DMS79 (cell line): ENCODE results near the gene FBXO34.

ENCODE experiments used
- DNase-seq: peaks from one replicate; lab custom pipeline; 2025; lab: John Stamatoyannopoulos, UW

Gene FBXO34

GRCh38 chr14:55383541-55384140, 112.4 kb downstream of the FBXO34 start:
- DNase-seq, result no peak

- no peak for DNase-seq
Observed at GRCh38 chr14:55384536-55384935, 113.3 kb downstream of the FBXO34 start.

- no peak for DNase-seq
Observed at GRCh38 chr14:55386037-55386808, 115.0 kb downstream of the FBXO34 start.

- no peak for DNase-seq
Observed at GRCh38 chr14:55387121-55387520, 115.9 kb downstream of the FBXO34 start.

GRCh38 chr14:55388160-55388559, 116.9 kb downstream of the FBXO34 start:
- DNase-seq, result no peak

GRCh38 chr14:55389330-55389729, 118.1 kb downstream of the FBXO34 start:
- DNase-seq, result no peak

GRCh38 chr14:55398679-55399078, 127.5 kb downstream of the FBXO34 start:
- DNase-seq, result no peak

- DNase-seq, result no peak
Observed at GRCh38 chr14:55399183-55399582, 128.0 kb downstream of the FBXO34 start.

- no peak for DNase-seq
Observed at GRCh38 chr14:55399852-55400251, 128.6 kb downstream of the FBXO34 start.

GRCh38 chr14:55401751-55402150, 130.5 kb downstream of the FBXO34 start:
- DNase-seq, result no peak
